ENCODE data around the gene PRSS33.

PRSS33 gene

GRCh38 chr16:2765462-2766404 is 21.6 kb downstream of the PRSS33 start:
- no peak for DNase-seq (ENCODE audit: low read depth in 1 of 2, low spot score in 1 of 2)

GRCh38 chr16:2764718-2765117 is 22.6 kb downstream of the PRSS33 start:
- no peak for DNase-seq (ENCODE audit: low read depth in 1 of 2, low spot score in 1 of 2)

GRCh38 chr16:2763173-2763572 is 24.2 kb downstream of the PRSS33 start:
- no peak for DNase-seq (ENCODE audit: low read depth in 1 of 2, low spot score in 1 of 2)

- no peak for DNase-seq (ENCODE audit: low read depth in 1 of 2, low spot score in 1 of 2)
Measured at GRCh38 chr16:2762711-2763110, 24.6 kb downstream of the PRSS33 start.

DNA sequence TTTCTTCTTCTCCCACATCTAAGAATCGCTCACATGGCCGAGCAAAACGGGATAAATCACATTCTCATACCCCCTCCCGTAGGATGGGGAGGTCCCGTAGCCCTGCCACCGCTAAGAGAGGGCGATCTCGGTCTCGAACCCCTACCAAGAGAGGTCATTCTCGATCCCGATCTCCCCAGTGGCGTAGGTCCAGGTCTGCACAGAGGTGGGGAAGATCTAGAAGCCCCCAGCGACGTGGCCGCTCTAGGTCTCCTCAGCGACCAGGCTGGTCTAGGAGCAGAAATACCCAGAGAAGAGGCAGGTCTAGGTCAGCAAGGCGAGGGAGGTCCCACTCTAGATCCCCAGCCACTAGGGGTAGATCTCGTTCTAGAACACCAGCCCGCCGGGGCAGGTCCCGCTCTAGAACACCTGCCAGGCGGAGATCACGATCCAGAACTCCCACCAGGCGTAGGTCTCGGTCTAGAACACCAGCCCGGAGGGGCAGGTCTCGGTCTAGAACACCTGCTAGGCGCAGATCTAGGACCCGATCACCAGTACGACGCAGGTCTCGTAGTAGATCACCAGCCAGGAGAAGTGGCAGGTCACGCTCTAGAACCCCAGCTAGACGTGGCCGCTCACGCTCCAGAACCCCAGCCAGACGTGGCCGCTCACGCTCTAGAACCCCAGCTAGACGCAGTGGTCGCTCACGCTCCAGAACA is 25.3 kb downstream of the PRSS33 start:
- DNase-seq (ENCODE audit: low read depth in 1 of 2, low spot score in 1 of 2) = no peak

DNA sequence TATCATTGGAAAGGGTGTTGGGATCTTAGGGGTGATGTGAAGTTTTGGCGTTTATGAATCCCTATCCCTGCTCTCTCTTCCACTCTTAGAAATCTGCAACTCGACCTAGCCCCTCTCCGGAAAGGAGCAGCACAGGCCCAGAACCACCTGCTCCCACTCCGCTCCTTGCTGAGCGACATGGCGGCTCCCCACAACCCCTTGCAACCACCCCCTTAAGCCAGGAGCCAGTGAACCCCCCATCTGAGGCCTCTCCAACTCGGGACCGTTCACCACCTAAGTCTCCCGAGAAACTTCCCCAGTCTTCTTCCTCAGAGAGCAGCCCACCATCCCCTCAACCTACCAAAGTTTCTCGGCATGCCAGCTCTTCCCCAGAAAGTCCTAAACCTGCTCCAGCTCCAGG is 25.9 kb downstream of the PRSS33 start:
- DNase-seq (ENCODE audit: low read depth in 1 of 2, low spot score in 1 of 2) = no peak

DNA sequence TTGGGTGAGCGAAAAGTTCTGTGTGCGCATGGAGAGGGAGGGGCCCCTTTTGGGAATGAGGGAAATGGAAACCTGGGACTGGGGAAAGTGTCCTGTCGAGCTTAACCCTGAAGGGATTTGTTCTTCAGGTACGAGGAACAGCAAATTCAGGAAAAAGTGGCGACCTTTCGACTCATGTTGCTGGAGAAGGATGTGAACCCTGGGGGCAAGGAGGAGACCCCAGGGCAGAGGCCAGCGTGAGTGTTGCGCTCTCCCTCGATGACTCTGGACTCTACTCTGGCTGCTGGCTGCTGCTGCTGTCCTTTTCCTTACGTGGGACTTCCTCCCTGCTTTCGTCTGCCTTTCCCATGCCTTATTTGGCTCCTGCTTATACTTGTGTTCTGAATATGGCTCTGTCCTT is 30.0 kb downstream of the PRSS33 start:
- no peak for DNase-seq (ENCODE audit: low read depth in 1 of 2, low spot score in 1 of 2)

GRCh38 chr16:2756288-2757015 is 30.9 kb downstream of the PRSS33 start:
- no peak for DNase-seq (ENCODE audit: low read depth in 1 of 2, low spot score in 1 of 2)

DNA sequence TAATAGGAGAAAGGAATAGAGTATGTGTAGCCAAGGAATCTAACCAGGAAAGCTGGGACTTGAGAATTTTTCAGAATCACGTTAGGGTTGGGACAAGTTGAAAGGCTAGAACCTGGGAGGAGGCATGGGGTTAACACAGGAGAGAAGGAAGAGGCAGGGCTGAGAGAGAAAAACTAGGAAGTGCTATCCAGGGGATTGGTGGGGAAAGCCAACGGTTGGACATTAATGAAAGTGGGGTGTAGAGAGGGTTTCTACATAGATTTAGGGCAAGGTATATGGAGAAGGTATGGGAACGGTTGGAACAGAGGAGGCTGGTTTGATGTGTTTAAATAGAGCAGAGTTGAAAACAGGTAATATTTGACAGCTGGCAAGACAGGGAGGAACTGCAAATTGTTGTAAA is 32.2 kb downstream of the PRSS33 start:
- DNase-seq (ENCODE audit: low read depth in 1 of 2, low spot score in 1 of 2) = no peak

DNA sequence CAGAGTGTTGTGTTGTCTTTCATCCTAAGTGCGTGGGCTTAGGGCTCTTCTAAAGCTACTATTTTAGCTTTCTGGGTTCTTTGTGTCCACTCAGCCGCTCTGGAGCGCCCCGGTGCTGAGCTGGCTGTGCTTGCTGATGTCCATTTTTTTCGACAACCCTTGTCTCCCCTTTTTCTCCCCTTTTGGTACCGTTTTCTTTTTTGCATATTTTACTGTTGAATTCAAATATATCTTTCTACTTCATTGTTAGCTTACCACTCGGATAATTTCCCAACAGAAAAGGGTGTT is 33.7 kb downstream of the PRSS33 start:
- no peak for DNase-seq (ENCODE audit: low read depth in 1 of 2, low spot score in 1 of 2)

GRCh38 chr16:2752850-2753732 is 34.3 kb downstream of the PRSS33 start:
- DNase-seq (ENCODE audit: low read depth in 1 of 2, low spot score in 1 of 2) = no peak

- peak; percentile 86 for DNase-seq (ENCODE audit: low read depth in 1 of 2, low spot score in 1 of 2)
Measured at GRCh38 chr16:2752035-2752849, 35.1 kb downstream of the PRSS33 start, which contains the start of gene SRRM2. SRRM2 (plus strand) TSS chr16:2752638; CDS start chr16:2756365, 3,727 bp downstream.

- no peak for DNase-seq (ENCODE audit: low read depth in 1 of 2, low spot score in 1 of 2)
Measured at GRCh38 chr16:2751577-2752034, 35.8 kb downstream of the PRSS33 start.

DNA sequence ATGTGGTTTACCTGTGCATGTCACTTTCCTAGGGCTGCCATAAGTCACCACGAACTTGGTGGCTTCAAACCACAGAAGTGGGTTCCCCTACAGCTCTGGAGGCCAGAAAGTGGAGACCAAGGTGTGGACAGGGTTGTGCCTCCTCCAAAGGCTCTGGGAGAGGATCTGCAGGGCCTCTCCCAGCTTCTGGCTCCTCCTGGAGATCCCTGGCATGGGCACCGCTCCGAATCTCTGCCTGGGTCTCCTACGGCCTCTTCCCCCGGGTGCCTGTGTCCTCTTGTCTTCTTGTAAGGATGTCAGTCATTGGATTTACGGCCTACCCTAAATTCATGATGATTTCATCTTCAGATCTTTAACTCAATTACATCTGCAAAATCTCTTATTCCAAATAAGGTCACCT is 37.4 kb downstream of the PRSS33 start:
- no peak for DNase-seq (ENCODE audit: low read depth in 1 of 2, low spot score in 1 of 2)

DNA sequence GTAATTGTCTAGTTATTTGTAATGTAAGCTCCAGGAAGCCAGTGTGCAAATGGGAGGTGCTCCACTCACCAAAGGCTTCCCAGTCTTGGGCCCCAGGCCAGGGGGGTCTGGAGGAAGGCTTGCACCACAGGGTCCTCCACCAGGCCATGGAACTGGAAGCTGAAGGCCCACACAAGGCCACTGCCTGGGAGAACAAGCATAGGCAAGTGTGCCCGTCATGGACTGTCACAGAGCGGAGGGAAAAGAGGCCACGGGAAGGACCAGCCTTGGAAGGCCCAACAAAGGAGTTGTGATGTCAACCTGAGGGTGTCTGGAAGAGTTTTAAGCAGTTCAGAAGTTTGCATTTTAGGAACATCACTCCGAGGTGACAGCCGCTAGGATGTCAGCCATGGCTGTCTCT is 37.9 kb downstream of the PRSS33 start:
- no peak for DNase-seq (ENCODE audit: low read depth in 1 of 2, low spot score in 1 of 2)

GRCh38 chr16:2748757-2749455 is 38.5 kb downstream of the PRSS33 start:
- no peak for DNase-seq (ENCODE audit: low read depth in 1 of 2, low spot score in 1 of 2)

DNA sequence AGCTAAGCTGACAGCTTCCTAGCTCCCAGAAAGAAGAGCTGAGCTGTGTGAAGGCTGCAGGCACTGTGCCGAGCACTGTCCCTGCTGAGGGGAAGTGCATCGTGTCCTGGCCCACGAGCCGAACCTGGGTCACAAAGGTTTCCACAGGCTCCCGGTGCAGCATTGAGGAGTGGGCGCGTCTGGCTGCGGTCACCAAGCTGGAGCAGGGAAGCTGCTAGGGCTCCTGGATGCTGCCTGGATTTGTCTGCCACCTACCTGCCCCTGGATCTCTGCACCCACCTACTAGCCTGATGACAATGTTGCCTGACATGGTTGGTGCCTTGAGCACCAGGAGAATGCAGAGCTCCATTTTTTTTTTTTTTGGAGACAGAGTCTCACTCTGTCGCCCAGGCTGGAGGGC is 41.4 kb downstream of the PRSS33 start:
- DNase-seq (ENCODE audit: low read depth in 1 of 2, low spot score in 1 of 2) = no peak

GRCh38 chr16:2745116-2745890 is 42.1 kb downstream of the PRSS33 start:
- no peak for DNase-seq (ENCODE audit: low read depth in 1 of 2, low spot score in 1 of 2)

DNA sequence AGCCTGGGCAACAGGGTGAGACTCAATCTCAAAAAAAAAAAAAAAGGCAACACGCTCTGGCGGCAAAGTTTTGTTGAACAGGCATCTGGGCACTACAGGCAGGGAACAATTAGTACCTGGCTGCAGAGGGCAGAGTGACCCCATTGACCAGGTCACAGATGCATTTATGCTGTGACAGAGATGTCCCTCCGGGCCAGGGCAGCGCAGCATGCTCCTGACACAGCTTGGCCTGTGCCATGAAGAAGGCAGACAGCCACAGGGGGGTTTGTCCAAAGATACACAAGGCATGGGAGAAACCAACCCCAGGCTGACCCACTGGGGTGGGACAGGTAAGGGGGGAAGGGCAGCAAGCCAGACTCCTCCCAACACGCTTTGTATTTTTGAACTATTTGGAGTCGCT is 42.6 kb downstream of the PRSS33 start:
- DNase-seq (ENCODE audit: low read depth in 1 of 2, low spot score in 1 of 2) = no peak
